Bone marrow (tissue), 2 donors: ENCODE results near the gene SLC13A4.
A peak's percentile ranks its signal among the peaks of the same experiment; 100 is the strongest.
"Not testable (repeated sequence)": the region's sequence is repeated elsewhere in the genome, so short reads cannot be mapped to it uniquely, and the experiment has no call there.

Experiments
- DNase-seq, 2 donors: peaks; one replicate each; lab custom pipeline; 2025; lab: John Stamatoyannopoulos, UW

The SLC13A4 gene

DNA sequence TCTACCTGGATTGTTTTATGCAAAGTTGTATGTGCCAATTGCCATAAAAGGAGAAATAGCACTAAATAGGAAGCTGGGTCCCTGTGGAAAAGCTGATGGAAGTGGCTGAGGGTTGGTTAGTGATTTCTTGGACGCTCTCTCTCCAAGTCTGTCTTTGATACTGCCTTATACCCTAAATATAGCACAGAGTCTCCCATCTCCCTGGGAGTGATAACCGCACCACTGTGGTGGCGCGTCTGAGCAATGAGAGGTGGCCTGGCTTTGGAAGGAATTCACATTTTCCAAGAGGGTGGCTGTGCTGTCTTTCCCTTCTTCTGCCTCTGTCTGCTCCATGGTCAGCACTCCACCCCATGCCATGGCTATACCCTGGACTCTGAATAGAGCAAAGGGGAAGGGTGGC is 34.4 kb downstream of the SLC13A4 start:
- no peak for DNase-seq

DNA sequence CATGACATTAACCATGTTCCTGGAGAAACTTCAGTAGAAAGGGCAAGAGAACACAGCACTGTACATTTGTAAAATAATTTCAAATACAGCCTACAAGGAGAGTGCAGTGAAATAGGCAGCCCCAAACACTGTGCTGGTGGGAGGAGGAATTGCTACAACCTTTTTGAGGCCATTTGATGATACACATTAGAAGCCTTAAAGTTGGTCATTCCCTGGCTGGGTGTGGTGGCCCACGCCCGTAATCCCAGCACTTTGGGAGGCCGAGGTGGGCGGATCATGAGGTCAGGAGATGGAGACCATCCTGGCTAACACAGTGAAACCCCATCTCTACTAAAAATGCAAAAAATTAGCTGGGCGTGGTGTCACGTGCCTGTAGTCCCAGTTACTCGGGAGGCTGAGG is 35.4 kb downstream of the SLC13A4 start:
- DNase-seq, result not testable (repeated sequence)

DNA sequence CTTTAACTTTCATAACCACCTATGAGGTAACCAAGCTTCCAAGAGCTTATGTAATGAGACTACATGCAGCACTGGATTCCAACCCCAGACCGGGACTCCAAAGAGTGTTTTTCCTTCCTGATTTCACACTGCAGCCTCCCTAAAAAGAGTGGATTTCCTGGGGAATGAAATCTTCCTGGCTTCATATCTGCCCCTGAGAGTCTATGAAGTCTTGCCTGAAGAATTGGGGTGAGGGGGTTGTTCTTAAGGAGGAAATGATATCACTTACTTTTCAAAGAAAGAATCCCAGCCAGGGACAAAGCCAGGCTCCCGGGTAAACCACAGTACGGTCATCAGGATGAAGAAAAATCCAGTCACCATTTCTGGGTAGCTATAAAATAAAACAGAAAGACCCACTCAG is 35.9 kb downstream of the SLC13A4 start:
- no peak for DNase-seq

DNA sequence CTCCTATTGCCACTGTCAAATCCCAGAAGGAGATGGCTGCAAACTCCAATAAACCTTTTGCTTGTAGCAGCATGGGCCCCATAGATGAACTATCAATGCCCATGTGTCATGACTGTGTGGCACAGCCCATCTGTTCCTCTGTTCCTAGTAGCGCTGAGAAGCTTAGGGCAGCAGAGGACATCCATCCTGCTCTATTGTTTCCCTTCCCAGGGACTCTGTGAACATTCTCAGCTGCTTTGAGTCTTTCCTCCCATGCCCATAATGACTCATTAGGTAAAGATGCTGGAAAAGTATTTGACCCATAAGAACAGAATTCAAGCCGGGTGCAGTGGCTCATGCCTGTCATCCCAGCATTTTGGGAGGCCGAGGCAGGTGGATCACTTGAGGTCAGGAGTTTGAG is 37.4 kb downstream of the SLC13A4 start:
- DNase-seq, result no peak

DNA sequence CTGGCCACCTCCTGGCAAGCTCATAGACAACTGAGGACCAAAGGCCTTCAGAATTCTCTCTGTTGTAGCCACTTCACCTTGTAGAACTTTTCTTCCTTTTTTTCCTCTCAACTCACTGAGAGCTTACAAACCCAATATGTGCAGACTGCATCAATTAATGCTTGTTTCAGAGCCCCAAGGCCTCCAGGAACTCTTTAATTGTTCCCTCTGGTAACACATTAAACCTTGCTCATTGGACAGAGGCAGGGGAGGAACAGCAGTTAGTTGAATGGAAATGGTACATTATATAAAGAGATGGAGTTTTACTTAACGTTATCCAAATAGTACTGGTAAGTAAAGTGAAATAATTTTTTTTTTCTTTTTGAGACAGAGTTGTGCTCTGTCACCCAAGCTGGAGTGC is 40.5 kb downstream of the SLC13A4 start:
- DNase-seq, result no peak

DNA sequence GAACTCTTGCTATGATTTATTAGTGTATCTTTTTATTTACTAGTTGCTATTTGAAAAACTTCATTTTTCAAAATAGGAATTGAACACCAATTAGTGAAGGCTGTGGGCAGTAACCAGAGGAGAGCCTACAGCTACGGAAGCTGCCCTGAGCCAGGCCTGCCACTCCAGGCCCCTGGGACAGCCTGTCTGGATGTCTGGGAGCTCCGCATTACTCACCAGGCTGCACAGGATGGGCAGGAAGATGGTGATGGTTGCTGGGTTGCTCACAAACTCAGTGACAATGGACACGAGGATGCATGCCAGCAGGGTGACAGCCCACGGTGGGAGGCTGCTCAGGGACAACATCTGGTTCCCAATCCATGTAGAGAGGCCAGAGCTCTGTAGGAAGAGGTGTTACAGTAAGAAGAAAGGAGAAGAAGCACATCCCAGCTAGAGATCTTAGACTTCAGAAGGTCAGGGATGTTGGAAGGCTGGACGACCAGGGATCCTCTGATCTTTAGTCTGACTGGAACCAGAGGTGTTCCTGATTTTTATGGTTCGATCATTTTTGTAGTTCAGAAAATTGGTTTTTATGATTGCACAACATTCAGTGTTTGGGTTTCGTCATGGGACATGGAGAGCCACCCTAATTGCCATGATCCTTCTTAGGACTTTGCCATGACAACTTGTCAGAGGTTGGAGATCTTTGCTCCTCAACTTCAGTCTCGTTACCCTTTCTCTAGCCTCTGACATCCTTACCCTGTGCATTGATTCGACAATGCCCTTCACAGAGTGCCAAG is 42.5 kb downstream of the SLC13A4 start:
- DNase-seq, result no peak

DNA sequence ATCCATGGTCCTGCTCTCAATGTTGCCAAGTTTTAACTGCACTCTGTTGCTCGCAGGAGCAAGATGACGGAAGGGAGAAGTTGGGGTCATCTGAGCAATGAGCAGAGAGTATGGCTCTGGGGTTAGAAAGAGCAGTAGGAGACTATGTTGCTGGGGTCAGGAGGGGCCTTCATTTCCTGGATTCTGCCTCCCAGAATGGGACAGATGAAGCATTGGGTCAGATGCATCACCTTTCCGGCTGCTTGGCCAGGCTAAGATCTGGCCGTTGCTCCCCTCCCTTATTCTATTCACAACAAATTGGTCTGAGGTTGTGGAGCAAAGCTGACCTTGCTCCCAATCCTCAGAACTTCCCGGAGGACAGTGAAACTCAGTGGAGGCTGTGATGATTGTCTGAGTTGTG is 43.3 kb downstream of the SLC13A4 start:
- no peak for DNase-seq

DNA sequence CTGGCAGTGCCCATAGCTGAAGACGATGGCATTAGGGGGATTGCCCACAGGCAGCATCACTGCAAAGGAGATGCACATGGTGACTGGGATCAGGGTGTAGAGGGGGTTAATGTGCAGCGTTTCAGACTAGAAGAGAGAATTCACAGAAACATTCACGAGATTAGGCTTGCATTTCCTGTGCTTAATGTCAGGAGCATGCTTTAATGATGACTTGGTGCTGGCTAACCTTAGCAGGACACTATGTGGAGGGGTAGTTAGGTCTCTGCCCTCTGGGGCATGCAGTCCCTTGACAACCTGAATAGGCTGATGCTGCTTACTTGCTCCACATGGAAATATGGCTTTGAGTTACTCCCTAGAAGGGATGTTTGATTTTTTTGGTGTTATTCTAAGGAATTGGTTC is 43.9 kb downstream of the SLC13A4 start:
- DNase-seq, result no peak

DNA sequence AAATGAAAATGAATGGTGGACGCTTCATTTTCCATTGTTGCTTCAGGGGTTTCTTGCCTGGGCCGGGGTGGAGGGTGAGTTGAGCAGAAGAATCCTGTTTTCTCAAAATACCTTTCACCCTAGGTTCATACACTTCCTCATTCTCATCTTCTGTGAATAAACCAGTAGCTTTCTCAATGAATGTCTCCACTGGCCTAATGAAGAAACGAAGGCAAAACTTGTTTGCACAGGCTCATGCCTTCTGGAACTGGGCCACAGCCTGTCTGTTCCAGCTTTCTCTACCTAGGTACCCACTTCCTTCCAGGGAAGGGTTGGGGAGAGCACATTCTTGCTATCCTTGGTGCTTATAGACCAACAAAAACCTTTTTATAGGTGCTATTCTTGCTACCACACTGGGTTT is 44.4 kb downstream of the SLC13A4 start:
- no peak for DNase-seq

DNA sequence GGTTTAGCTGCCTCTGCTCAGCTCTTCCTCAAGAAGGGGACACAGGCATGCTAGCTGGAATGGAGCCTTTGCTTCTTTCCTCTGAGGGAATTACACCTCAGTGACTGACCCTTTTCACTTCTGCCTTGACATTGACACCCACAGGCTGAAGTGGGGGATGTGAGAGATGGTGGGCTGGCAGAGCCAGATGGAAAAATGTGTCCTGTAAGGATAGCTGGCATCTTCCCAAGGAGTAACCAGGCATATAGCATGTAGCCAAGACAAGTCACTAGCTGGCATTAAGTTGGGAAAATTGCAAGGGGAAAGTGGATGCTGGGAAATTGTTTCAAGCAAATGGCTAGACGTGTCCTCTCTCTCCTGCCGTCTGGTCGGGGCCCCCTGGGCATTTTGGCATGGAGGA is 45.8 kb downstream of the SLC13A4 start:
- DNase-seq, result no peak

DNA sequence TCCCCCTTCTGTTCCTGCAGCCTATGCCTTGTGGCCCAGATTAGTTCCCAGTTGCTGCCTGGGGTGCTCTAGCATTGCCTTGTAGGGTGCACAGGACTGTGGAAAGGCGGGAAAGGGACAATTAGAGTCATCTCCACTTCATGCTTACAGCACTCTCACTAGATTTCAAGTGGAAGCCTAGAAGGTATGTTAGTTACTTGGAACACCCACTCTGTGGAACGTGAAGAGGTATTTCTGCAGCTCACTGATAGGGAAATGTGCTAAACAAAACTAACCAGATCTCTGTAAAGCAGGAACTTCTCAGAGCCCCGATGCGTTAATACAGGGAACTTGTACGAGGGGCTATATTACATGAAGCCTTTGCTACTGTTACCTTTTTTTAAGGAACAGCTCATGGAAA is 46.2 kb downstream of the SLC13A4 start:
- DNase-seq, result no peak

DNA sequence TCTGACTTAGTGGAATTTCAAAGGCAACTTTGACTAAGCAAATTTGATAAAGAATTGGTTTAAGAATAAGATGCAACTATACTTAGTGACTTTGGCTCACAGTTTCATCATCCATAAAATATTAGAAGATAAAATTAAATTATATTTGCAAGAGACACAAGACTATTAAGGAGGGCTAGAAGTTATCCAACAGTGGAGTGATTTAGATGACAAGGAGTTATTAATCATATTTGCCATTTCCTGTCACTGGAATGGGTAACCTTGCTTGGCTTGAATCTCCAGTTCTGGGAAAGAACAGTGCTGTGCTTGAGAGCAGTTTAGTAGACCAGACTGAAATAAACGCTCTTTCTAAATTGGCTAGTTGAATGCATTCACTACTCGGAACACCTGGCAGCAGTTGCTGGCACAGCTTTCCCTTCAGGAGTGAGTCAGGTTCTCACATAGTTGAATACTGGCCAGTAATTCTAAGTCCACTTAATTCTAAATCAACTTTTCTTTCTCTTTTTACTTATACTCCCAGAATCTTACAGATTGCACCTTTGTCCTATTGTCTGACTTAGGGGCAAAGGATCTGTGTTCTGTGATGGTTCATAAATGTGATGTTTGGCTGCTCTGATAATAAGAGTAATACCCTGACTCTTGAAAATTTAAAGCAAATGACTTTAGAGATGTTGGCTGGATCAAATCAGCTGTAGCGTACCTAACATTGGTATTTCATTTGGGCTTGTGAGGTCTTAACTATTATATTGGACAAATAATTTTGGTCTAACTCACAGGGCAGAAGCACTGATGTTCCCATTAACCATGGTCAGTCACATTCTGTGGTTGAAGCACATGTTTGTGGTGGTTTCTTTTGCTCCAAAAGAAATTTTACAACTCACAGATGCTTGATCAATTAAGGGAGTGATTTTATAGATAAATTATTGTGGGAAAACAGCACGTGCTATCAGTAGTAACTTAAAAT is 49.1 kb downstream of the SLC13A4 start:
- DNase-seq, result no peak

DNA sequence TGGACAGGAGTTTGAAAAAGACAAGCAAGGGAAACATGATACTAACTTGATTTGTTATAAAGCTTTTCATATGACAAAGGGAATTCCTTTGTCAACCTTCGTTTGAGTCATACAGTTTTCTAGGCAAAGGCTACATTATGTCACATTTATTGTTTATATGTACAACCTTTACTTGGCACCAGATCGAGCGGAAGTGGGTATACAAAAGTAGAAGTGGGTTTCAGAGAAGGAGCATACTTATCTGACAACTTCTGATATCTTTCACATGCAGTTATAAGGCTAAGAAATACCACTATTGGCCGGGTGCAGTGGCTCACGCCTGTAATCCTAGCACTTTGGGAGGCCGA is 54.7 kb downstream of the SLC13A4 start:
- DNase-seq, result no peak

DNA sequence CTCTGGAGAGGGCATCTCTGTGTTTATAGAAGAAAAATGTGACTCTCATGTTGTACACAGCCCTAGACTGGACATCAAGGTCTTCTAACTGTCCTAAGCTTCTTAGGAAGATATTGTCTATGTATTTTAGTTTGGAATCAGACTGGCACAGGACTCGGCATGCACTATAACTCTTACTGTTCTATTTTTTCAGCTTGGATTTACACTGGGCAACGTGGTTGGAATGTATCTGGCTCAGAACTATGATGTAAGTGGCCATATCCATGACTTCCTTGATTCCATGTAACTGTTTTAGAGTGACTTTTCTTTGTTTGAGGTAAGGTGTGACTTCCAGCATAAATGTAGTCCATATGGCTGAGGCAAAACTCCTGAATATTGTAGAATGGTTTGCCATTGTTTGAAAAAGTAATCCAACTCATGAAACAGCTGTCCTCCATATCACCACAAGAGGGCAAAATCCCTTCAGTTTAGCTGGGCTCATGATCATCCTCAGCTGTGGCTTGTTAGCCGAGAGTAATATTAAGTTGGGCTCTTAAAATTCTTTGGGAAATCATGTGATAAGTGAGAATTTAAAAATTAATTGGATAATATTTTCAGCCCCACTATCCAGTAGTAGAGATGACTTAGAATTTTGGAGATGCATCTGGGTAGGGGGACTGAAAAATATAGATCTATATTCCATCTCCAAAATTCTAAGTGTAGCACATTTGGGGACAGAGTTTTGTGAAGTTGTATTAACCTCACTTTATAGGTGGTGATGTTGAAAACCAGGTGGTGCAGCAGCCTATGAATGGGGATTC is 55.2 kb downstream of the SLC13A4 start:
- no peak for DNase-seq

DNA sequence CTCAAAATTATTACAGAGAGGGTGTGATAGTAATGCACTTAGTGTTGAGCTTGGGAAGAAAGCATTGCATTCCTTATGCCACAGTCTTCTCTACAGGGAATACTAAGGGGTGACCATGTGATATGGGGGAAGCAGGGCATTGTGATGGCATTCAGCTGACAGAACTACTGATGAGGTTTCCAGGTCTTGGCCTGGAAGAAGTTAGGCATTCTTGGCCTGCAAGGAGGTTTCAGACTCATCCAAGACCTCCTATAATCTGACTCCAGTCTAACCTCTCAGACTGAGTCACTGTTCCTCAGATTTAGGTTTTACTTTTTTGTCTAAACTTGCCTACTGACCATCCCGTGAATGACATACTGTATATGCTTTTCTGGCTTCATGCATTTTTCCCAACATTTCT is 57.8 kb downstream of the SLC13A4 start:
- no peak for DNase-seq

DNA sequence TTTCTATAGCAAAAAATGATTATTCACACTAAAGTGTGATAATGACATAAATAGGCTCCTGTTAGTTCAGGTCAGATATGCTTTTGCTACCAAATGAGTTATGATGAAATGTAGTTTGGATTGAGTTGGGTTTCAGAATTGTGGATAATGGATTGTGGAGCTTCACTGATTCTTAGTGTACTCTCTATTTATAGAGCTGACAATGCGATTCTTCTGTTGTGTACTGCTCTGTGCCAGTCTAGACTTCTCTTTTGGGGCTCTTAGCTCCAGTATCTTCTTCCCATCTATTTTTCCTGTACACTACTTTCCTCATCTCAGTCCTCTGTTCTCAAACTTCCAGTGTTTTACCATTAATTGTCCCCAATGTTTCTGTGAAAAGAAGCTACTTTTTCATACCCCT is 58.2 kb downstream of the SLC13A4 start:
- no peak for DNase-seq

DNA sequence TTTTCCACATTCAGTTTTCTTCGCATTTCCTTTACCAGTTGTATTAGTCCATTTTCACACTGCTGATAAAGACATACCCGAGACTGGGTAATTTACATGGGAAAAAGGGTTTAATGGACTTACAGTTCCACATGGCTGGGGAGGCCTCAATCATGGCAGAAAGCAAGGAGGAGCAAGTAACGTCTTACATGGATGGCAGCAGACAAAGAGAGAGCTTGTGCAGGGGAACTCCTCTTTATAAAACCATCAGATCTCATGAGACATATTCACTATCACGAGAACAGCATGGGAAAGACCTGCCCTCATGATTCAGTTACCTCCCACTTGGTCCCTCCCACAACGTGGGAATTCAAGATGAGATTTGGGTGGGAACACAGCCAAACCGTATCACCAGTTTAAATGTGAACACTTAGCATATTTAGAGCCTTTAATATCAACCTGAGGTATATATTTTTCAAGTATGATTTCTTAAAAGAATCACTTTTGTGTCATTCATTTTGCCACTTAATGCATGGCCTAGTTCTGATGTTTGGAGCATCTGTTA is 59.1 kb downstream of the SLC13A4 start:
- not testable (repeated sequence) for DNase-seq

DNA sequence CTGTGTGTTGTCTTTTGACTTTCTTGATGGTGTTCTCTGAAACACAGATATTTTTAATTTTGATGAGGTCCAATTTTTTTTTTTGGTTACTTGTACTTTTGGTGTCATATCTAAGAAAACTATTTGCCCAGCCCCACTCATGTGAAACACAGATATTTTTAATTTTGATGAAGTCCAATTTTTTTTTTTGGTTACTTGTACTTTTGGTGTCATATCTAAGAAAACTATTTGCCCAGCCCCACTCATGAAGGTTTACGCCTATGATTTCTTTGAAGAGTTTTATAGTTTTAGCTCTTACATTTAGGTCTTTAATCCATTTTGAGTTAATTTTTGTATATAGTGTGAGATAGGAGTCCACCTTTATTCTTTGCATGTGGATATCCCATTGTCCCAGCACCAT is 60.4 kb downstream of the SLC13A4 start:
- not testable (repeated sequence) for DNase-seq

DNA sequence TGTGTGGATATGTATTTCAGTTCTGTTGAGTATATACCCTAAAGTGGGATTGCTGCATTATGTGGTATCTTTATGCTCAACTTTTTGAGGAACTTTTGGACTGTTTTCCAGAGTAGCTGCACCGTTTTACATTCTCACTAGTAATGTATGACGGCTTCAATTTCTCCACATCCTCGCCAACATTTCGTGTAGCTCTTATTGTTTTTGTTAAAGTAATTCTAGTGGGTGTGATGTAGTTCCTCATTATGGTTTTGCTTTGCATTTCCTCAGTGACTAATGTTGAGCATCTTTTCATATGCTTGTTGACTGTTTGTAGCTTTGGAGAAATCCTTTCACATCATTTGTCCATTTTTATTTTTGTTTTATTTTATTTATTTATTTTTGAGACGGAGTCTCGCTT is 61.1 kb downstream of the SLC13A4 start:
- peak in 1 of 2 donors; percentile 45 for DNase-seq

DNA sequence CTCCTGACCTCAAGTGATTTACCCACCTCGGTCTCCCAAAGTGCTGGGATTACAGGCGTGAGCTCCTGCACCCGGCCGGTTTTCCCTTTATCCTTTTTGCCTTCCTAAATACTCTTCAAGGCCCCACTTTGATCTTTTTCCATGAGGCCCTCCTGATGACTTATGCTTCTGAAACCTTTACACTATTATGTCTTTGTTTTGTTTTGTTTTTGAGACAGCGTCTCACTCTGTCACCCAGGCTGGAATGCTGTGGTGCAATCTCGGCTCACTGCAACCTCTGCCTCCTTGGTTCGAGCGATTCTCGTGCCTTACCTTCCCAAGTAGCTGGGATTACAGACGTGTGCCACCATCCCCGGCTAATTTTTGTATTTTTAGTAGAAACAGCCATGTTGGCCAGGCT is 61.8 kb downstream of the SLC13A4 start:
- no peak for DNase-seq

DNA sequence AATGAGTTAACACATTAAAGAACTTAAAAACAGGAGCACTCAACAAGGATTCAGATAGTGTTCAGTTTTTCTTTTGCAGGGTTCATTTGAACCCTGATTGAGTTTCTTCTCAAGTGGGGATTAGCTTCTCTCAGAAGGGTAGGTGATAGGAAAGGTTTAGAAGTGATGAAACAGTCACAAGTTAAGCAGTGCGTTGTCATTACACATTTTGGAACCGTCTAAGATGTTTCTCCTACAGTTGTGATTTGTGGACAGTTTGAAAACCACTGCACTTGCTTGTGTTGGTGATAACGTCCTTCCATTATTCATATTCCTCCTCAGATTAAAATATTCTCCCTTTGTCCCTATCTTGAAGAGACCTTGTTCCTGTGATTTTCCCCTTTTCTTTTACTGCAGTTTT is 62.9 kb downstream of the SLC13A4 start:
- DNase-seq, result no peak

DNA sequence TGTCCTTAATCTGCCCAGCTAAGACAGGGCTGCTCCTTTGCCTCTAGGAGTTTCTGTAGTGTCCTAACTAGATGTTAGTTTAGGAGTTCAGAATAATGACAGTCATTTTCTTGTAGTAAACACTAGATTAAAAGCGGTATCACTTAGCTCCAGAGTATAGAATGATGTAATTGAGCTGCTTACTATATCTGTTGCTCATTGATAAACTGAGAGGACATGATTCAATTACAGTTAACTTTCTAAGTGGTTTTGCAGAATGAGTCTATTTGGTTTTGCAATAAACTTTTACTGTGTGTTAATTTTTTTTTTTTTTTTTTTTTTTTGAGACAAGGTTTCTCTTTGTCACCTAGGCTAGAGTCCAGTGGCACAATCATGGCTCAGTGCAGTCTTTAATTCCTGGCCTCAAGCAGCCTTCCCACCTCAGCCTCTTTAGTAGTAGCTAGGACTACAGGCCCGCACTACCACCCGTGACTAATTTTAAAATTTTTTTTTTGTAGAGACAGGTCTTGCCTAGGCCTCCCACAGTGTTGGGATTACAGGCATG is 63.9 kb downstream of the SLC13A4 start:
- DNase-seq, result no peak
